ENCODE measurements around the gene KIFC1. TPM values are rescaled to one million over a fixed set of nuclear protein-coding genes. Genes with fewer than 3 reads are reported as not detected.

The KIFC1 gene
- total RNA-seq, 1 donor from 2014 or later, result 93.9 TPM

GRCh38 chr6:33434961-33435360, 43.3 kb downstream of the KIFC1 start:
- no peak overlapping the region for H3K4me3 Mint-ChIP-seq

GRCh38 chr6:33437666-33438065, 46.0 kb downstream of the KIFC1 start:
- H3K27ac Mint-ChIP-seq, result no peak overlapping the region
- H3K36me3 Mint-ChIP-seq, result peaks cover 53% of the 10 kb centered on the region
- H3K9me3 Mint-ChIP-seq, result no peaks in the 10 kb centered on the region
- peaks cover 22% of the 10 kb centered on the region for H3K4me1 Mint-ChIP-seq
- H3K4me3 Mint-ChIP-seq, result no peak overlapping the region
- TF ChIP-seq EZH2 (IDR thresholded peaks at IDR 0.05), result no peak
- no peak for TF ChIP-seq CTCF (IDR thresholded peaks at IDR 0.05)
- no peak for TF ChIP-seq EZH2phosphoT487 (IDR thresholded peaks at IDR 0.05)
- Histone ChIP-seq H3K9me3 (ENCODE audit: low read depth) (no peaks in the 10 kb centered on the region), H3K4me2 (no peak overlapping the region), H3K4me3 (no peak overlapping the region), H2AFZ (replicated peaks) (no peak overlapping the region), H4K20me1 (ENCODE audit: low read depth) (peaks cover 26% of the 10 kb centered on the region), H3K27ac (no peak overlapping the region), H3K36me3 (peaks cover 13% of the 10 kb centered on the region), H3K9ac (no peak overlapping the region), H3K79me2 (ENCODE audit: low read depth) (peaks cover 48% of the 10 kb centered on the region), H3K4me1 (peaks cover 20% of the 10 kb centered on the region), H3K27me3 (no peaks in the 10 kb centered on the region), H3F3A (ENCODE audit: low read depth) (peaks cover 12% of the 10 kb centered on the region)
- H3K27me3 Mint-ChIP-seq (ENCODE audit: insufficient read depth, low read depth), result peaks cover 4% of the 10 kb centered on the region
- DNase-seq (ENCODE audit: low spot score), result no peak

More at GRCh38 chr6:33434961-33435360, 43.3 kb downstream of the KIFC1 start:
- no peak overlapping the region for H3K4me3 ChIP-seq
- Mint-ChIP-seq H3K9me3 (no peaks in the 10 kb centered on the region), H3K27ac (peak overlapping the region; percentile 85), H3K4me1 (peaks cover 46% of the 10 kb centered on the region), H3K27me3 (ENCODE audit: insufficient read depth, low read depth) (peaks cover 2% of the 10 kb centered on the region), H3K36me3 (peaks cover 38% of the 10 kb centered on the region)
- H3K27ac ChIP-seq, result no peak overlapping the region
- TF ChIP-seq EZH2phosphoT487 (IDR thresholded peaks at IDR 0.05), result no peak
- no peak for TF ChIP-seq CTCF (IDR thresholded peaks at IDR 0.05)
- no peak for TF ChIP-seq EZH2 (IDR thresholded peaks at IDR 0.05)
- no peak overlapping the region for H2AFZ ChIP-seq (replicated peaks)
- no peaks in the 10 kb centered on the region for H3K27me3 ChIP-seq
- peaks cover 72% of the 10 kb centered on the region for H3K79me2 ChIP-seq (ENCODE audit: low read depth)
- no peak overlapping the region for H3K9ac ChIP-seq
- H3K36me3 ChIP-seq, result peaks cover 13% of the 10 kb centered on the region
- no peak for DNase-seq (ENCODE audit: low spot score)
- H3K4me2 ChIP-seq, result no peak overlapping the region
- peaks cover 39% of the 10 kb centered on the region for H3F3A ChIP-seq (ENCODE audit: low read depth)
- no peaks in the 10 kb centered on the region for H3K9me3 ChIP-seq (ENCODE audit: low read depth)
- peaks cover 38% of the 10 kb centered on the region for H4K20me1 ChIP-seq (ENCODE audit: low read depth)
- peaks cover 43% of the 10 kb centered on the region for H3K4me1 ChIP-seq

GRCh38 chr6:33438978-33439594, 47.5 kb downstream of the KIFC1 start:
- peaks cover 18% of the 10 kb centered on the region for H4K20me1 ChIP-seq (ENCODE audit: low read depth)
- peaks cover under 1% of the 10 kb centered on the region for H3F3A ChIP-seq (ENCODE audit: low read depth)
- no peaks in the 10 kb centered on the region for H3K9me3 ChIP-seq (ENCODE audit: low read depth)
- peaks cover 52% of the 10 kb centered on the region for H3K36me3 Mint-ChIP-seq
- peaks cover 10% of the 10 kb centered on the region for H3K4me1 Mint-ChIP-seq
- H3K79me2 ChIP-seq (ENCODE audit: low read depth), result peaks cover 34% of the 10 kb centered on the region
- no peak overlapping the region for H3K4me2 ChIP-seq
- no peak overlapping the region for H3K27ac Mint-ChIP-seq
- no peak overlapping the region for H3K27ac ChIP-seq
- no peak for DNase-seq (ENCODE audit: low spot score)
- no peak overlapping the region for H3K9ac ChIP-seq
- H3K4me3 Mint-ChIP-seq, result no peak overlapping the region
- peaks cover 13% of the 10 kb centered on the region for H3K36me3 ChIP-seq
- H2AFZ ChIP-seq (replicated peaks), result no peak overlapping the region
- H3K27me3 Mint-ChIP-seq (ENCODE audit: insufficient read depth, low read depth), result peaks cover 4% of the 10 kb centered on the region
- no peaks in the 10 kb centered on the region for H3K9me3 Mint-ChIP-seq
- H3K4me1 ChIP-seq, result peaks cover 6% of the 10 kb centered on the region
- TF ChIP-seq EZH2 (IDR thresholded peaks at IDR 0.05), result no peak
- no peak for TF ChIP-seq CTCF (IDR thresholded peaks at IDR 0.05)
- TF ChIP-seq EZH2phosphoT487 (IDR thresholded peaks at IDR 0.05), result no peak
- H3K4me3 ChIP-seq, result no peak overlapping the region
- H3K27me3 ChIP-seq, result no peaks in the 10 kb centered on the region
